AG20443 (cell line): ENCODE results near the gene KITLG.
"Not testable (repeated sequence)": the region's sequence is repeated elsewhere in the genome, so short reads cannot be mapped to it uniquely, and the experiment has no call there.

Source experiments
- DNase-seq: peaks from one replicate; pipeline ENCODE4 v3.0.0; 2012; ENCODE audit warnings: low spot score, mixed read lengths

The KITLG gene

DNA sequence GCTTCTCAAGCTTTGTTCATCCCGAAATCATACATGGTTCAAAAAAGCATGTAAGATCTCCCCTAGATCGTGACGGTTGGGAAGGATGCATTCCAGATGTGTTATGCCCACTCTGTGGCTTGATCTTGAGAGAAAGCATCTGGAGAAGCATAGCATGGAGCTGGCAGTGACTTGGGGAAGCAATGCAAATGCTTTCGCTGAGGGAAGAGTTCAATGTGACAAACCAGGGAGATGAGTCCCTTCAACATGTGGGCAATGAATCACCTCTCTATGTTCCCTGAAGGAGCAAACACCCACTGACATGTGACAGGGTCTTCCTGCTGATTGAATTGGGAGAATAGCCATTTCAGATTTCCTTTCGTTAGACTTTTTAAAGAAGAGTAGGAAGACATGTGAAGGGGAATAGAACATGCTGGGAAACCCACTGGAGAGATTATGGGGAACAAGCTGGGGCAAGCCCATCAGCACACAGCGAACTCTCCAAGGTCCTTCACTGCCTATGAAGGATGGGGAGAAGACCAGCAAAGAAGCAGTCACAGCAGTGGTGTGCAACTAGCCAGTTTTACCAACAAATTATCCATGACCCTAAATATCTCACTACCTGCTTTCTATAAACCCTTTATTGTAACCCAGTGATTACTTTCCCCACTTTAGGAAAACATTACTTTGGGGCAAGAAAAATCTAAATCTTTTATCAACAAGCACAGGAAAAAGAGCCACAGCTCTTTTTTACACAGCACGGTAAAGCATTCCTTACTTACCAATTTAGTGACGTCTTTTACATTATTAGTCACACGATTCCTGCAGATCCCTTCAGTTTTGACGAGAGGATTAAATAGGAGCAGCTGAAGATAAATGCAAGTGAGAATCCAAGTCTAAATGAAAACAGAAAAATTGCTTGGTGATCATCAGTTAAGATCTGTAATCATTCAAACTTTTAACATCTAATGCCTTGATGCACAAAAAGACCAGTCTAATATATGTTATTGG lies 35.0 kb downstream of the KITLG start:
- peak; percentile 25 for DNase-seq

DNA sequence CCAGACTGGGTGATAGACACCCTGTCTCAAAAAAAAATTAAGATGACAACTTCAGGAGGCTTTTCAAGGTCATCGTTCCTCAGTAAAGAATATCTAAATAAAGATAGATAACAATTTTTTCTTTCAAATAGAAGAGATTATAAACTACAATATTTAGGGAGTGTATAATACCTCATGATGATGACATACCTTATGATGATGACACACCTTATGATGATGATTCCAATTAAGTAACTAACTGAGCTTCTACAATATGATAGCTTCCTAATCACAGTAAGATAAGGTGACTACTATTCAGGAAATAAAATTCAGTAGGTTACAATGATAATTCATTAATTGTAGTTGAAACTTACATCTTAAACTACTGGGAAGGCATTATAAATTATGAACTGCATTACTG lies 40.4 kb downstream of the KITLG start:
- DNase-seq = no peak

DNA sequence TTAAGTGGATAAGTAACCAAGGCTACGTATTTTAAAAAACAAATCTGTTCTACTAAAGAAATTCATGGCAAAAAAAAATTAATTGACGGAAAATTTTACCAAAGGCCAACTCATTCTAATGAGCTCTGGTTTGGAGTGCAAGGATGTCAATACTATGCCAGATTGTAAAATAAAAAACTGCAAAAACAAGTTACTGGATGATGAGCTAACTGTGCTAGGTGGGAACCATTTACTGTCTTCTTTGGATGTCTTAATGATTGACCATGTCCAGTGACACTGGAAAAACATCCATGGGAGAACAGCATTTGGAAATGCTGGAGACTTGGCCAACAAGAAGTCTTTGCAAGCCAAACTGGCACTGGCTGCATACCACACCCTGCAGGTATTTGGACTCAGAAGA lies 41.6 kb downstream of the KITLG start:
- DNase-seq = no peak

DNA sequence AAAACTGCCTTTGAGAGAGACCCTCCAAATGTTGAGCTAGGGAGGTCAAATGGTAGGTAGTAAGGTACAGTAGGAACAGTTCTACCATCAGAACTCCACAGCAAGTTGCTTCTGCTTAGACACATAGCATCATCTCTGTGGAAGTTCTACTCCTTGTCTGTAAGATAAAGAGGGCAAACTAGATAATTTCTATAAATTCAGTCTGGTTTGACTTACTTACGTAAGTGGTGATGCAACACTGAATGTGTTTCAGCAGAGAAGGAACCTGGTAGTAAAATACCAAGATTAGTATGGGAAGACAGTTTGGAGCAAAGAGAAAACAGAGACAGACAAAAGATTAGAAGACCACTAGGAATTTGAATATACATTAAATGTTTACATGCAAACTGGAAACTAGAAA lies 42.0 kb downstream of the KITLG start:
- DNase-seq = no peak

DNA sequence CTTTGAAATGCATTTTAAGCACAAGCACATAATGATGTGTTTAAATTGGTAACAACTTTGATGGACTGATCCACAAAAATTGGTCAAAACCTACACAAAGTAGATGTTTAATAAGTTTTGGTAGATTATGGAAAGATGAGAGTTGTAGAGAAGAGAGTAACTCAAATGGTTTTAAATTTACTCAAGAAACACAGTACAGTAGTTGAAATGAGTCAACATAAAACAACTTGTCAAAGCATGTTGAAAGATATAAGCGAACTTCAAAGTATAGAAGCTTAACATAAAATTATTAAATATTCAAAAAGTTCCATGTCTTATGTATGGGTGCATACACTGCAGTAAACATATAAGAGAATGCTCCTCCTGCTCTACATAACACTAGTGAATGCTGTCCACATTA lies 49.4 kb downstream of the KITLG start:
- DNase-seq = no peak

DNA sequence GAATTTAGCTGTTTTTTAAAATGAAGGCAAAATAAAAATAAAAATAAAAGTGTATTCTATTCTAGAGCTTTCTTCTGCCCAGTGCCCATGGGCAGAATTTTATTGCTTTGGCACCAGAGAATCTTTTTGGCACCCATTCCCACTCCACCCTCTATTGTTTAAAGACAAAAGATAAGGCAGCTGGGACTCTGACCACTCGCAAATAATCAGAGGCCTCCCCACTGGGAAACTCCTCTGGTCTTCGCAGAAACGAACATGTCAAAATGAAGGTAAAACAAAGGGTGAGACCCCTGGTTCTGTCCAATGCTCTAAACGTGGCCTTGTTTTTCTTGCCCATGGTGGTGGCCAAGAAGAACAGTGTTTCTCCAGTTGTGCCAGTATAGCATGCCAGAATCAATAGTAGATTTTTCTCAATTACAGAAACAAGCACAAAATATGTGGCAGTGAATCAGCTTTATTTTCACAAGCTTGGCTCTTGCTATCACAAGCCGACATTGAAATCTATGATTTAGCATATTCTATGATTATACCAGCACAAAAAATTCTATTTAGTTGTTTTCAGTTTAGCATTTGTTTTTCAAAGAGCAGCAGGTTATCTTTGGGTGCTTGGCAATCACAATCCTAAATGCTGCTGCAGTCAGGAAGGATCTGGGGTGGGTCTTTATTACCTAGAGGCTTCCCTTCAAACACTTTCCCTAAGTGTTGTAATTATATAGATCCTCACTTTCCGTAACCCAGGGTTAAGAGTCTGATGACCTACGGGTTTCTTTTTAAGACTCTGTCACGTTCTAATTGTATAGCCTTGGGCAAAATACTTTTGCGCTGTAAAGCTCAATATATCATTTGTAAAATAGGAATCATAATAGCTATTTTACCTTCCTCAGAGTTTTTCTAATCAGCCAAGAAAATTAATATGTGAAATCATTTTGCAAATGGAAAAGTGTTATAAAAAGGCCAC lies 50.5 kb downstream of the KITLG start:
- peak; percentile 9 for DNase-seq

DNA sequence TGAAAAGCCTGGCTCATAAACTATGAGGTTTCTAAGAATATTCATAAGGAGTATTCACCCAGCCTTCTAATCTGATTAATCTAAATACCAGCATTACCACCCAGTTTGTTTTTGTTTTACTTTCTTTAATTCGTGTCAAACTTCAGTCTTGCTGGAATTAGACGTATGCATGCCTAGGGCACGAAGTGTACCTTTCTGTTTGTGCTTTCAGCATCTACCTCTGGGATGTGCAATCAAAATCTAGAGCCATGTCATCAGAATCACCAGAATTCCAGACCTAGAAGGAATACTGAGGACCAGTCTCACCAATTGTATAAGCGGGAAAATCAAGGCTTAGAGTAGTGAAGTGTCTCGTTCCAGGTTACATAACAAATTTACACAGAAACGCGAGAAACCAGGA lies 57.3 kb downstream of the KITLG start:
- no peak for DNase-seq

DNA sequence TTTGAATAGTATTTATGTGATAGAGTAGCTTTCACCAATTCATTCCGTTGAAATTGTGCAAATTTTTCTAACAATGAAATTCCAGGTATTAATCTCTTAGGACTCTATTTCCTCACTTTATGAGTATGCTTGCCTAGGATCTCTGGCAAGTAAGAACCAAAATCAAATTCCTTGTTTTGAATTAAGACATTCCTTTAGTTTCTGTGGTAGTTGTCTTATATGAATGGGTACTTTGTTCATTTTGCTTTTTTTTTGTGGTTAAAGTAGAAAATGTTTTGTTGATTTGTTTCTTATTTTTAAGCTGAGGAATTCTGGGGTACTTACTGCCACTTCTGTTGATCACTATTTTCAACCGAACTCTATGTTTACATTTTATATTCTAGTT lies 59.8 kb downstream of the KITLG start:
- DNase-seq = peak; percentile 14

DNA sequence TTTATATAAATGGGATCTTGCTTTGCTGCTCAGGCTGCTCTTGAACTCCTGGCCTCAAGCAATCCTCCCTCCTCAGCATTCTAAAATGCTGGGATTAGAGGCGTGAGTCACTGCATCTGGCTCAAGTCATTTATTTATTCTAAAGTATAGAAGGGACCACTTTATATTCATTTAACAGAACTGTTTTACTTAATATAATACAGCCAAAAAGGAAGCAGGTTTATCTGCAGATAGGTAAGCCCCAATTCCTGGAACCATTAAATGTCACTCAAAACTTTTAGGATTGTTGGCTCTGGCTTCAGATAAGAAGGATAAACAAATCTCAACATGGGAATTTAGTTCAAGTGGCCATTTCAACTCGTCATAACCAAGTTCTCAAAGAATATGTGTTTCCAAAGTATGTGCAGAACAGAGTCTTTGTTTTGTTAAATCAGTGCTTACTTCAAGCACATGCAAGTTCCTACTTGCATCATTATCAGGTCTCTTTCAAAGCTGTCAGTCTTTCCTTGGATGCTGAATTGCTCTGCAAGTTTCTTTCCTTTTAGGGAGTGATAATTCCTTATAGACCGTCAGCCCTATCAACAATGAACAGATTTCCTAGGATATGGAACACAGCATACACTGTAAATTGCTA lies 60.4 kb downstream of the KITLG start:
- DNase-seq = no peak

DNA sequence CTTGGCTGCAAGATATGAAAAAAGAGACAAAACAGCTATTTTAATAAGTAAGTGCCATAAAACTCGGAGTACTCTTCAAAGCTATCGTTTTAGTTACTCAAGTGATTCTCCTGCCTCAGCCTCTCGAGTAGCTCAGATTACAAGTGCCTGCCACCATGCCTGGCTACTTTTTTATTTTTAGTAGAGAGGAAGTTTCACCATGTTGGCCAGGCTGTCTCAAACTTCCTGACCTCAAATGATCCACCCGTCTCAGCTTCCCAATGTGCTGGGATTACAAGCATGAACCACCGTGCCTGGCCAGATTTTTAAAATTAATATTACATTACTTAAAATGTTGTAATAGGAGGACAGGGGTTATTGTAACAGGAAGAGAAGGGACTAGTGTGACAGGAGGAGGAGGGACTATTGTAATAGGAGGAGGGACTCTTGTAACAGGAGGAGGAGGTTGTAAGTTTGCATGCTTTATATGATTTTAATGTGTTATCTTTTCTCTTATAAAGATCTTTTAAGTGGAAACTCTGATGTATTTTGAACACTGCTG lies 61.3 kb downstream of the KITLG start:
- no peak for DNase-seq

DNA sequence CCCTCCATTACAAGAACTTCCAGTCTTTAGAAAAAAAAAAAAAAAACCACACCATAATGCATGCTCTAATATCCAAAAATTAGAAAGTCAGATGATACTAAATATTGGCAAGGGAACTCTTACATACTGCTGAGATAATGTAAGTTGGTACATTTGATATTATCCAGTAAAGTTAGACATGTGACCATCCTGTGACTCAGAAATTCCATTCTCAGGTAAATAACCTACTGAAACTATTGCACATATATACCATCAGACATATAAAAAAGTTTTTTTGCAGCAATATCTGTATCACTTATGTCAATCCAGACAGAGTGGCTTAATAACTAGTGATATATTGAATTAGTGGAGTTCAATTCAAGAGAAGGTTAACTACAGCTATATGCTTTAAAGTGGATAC lies 63.5 kb downstream of the KITLG start:
- DNase-seq = no peak

DNA sequence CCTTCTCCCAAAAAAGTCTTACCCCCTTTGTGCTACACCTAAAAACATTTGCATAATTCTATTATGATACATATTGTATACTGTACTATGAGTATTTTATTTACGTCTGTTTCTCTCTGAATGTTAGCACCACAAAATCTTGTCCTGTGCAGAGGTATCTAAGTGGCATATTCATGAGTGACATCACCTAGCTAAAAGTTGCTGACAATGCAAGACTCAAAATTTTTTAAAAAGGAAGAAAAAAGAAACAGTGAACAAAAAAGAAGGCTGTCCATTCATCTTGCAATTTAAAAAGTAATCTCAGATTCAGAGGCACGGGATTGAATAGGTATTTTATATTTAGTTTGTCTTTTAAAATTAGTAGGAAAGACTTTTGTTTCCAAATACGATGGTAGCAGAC lies 69.4 kb downstream of the KITLG start:
- no peak for DNase-seq

DNA sequence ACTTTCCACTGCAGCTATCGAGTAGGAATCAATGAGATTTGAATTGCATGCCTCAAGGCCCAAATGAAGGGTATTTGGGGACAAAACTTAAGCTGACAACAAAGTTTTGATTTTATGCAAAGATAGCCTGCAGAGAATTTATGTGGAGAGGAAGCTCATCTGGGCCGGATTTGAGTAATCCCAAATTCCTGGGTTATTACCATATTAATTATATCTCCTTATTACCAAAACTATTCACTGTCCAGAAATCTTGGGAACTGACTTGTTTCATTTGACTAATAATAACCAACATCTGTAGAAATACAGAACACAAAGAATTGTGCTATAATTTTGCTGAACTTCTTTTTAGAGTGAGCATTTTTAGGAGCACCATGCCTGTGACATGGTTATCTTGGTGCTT lies 70.4 kb downstream of the KITLG start:
- DNase-seq = peak; percentile 31

DNA sequence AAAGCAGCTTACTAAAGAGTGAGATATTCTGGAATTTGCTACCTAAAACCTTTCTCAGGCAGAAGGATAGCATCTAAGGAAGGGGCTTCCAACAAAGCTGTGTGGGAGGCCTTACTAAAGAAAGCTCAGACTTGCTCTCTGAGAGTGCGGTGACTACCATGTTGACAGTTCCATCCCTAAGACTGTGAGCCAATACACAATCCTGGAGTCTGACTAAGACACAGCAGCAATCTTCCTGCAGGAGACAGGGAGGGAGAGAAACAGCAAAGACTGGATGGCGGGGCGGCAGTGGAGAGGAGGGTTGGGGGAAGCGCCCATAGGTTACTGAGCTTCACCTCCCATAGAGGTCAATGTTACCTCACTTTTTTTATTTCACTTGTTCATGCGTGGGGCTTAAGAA lies 70.9 kb downstream of the KITLG start:
- DNase-seq = peak; percentile 65

DNA sequence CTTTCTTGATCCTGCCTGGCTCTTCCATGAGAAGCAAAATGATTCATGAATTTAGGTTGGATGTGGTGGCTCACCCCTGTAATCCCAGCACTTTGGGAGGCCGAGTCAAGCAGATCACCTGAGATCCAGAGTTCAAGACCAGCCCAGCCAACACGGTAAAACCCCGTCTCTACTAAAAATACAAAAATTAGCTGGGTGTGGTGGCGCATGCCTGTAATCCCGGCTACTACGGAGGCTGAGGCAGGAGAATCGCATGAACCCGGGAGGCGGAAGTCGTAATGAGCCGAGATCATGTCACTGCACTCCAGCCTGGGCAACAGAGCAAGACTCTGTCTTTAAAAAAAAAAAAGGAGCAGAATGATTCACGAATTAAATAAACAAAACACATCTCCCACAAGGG lies 72.4 kb downstream of the KITLG start:
- DNase-seq = not testable (repeated sequence)

DNA sequence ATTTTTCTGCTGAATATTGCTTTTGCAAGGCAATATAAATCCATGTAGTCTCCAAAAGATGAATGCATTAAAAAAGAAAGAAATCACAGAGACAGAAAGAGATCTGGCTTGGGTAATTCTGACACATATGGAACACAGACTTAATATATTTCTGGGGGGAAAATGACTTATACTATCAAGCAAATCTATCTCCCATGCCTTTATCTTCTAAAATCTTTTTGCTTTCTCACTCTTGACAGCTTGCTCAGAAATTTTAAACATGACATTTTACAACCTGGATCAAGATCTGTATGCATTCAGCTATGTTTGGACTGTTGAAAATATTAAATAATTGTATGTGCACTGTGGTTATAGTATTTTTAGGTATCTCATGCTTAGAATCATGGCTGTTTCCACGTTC lies 73.0 kb downstream of the KITLG start:
- no peak for DNase-seq

DNA sequence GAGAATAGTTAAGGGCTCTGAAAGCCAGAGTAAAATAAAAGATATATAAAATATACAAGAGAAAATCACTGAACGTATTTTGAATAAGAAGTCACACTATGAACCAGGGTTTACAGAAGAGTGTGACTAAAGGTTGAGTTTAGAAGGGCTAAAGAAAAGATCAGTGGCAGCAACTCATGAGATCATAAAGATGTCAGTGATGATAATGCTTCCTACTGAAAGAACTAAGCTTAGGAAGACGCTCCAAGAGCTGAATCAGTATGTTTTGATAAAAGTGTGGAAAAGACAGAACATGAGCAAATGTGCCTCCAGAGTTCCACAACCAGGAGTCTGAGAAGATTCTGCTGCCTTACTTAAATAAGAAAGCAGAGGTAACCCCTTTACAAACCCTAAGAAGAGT lies 74.6 kb downstream of the KITLG start:
- DNase-seq = no peak

DNA sequence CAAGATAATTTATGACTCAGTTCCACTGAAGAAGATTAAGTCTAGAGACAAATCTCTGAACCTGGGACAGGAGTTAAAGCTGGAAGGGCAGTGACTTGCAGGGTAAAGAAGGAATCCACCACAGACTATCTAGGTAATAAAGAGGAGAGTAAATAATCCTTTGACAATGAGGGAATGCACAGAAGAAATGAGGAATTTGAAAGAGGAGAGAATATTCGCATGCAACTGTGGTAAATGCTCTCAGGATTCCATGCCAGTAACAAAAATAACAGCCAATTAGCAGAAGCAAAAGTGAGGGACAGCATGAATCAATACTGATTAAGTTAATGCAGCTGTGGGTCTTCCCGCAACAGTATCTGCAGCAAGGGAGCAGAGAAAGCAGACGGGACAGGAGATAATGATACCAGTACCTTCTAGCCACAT lies 77.0 kb downstream of the KITLG start:
- DNase-seq = peak; percentile 14

DNA sequence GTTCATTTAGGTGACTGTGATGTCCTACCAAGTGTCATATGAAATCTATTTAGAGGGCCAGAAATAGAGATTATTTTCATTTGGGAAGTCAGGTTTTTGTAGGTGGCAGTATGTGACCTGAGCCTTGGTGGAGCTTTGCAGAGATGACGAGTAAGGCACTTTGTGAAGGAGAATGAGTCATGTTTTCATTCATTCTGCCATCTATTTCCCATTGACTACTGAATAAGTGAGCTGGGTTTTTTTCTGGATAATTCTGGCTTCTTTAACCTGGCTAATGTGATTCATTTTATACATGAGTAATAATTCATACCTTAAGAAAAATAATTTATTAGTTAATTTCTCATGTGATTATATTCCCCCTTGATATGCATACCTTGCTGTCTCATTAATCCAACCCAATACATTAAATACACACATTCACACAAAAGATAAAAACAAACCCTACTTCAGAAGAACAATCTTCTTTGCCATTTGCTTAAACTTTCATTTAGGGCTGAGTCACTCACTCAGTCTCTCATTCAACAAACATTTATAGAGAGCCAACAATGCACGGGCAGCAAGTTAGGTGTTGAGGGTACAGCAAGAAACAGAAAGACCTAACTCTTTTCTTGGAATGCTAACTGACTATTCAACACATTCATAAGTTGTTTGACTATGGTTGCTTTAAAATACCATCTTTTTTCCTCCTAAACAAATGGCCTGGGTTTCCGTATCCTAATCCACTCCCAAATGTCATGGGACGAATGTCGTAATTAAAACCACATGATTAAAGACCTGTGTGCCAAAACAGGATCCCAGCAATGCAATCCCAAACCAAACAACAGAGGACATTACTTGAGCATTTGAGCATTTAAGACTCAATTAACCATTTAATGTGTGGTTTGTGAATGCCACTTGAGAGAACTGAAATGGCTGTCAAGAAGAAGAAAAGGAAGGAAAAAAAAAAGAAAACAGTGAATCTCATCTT lies 78.0 kb downstream of the KITLG start:
- peak; percentile 34 for DNase-seq

DNA sequence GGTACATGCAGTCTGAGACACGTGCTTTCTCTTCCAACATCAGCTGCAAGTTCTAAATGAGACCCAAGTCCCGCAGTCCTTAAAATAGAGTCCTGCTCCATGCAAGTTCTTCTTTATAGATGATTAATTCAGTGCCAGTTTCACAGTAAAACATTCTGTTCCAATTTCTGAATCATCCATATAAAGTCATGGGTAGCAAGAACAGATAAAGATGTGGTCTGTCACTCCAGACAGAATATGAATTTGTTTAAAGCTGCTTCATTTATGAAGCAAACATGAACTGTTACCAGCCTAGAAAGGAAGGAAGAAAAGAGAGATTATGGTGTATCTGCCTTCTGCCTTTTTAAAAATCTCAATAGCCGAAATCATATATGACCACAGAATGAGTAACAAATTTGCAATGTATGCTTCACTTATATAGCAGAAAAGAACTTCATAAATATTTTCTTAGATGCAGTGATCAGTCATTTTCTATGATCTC lies 83.3 kb downstream of the KITLG start:
- DNase-seq = no peak

DNA sequence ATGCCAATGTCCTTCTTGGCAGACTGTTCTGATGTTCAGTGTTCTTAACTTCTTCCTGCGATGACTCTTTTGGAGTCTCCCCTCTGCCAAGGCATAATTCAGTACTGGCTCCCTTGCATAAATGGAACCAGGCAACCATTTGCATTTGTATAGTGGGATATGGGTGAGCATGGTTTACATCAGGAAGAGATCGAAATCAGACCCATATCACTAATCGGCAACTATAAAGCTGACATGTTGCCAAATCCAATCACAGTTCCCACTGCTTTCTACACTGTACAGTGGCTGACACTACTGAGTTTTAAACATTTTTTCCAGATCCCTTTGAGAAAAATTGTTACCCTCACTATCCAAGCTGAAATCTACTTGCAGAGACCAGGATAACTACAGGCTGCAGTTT lies 83.8 kb downstream of the KITLG start:
- no peak for DNase-seq
